ENCODE measurements around the gene PDXP.

The PDXP gene

GRCh38 chr22:37708580-37709444 lies 50.3 kb downstream of the PDXP start:
- H3K9ac ChIP-seq (ENCODE audit: low read length): no peak overlapping the region

GRCh38 chr22:37709445-37709765 lies 50.9 kb downstream of the PDXP start:
- no peak overlapping the region for H3K4me2 ChIP-seq (ENCODE audit: low read depth, low read length)
- H3K27me3 ChIP-seq (replicated peaks; ENCODE audit: insufficient read depth, low read length): no peaks in the 10 kb centered on the region
- TF ChIP-seq EZH2 (optimal IDR thresholded peaks at IDR 0.05; ENCODE audit: low read depth, low read length) (no peak), EZH2phosphoT487 (IDR thresholded peaks at IDR 0.05; ENCODE audit: low read length) (no peak)
- no peaks in the 10 kb centered on the region for H3K9me3 ChIP-seq (replicated peaks; ENCODE audit: insufficient read depth, low read length)
- H3K4me1 ChIP-seq (ENCODE audit: low read length): no peaks in the 10 kb centered on the region
- H3K36me3 ChIP-seq (replicated peaks; ENCODE audit: insufficient read depth, low read length): no peaks in the 10 kb centered on the region
- no peaks in the 10 kb centered on the region for H3K79me2 ChIP-seq (ENCODE audit: low read length)
- H4K20me1 ChIP-seq (ENCODE audit: insufficient read depth, low read length): no peaks in the 10 kb centered on the region
- no peak overlapping the region for H3K27ac ChIP-seq (ENCODE audit: low read length)
- H3K9ac ChIP-seq (ENCODE audit: low read length): no peak overlapping the region
- DNase-seq: no peak
- no peaks in the 10 kb centered on the region for H3K9me2 ChIP-seq (replicated peaks; ENCODE audit: insufficient read depth, low read length)
- H3K4me3 ChIP-seq (ENCODE audit: low read length): no peak overlapping the region
- H3F3A ChIP-seq (ENCODE audit: insufficient read depth, low read length): no peaks in the 10 kb centered on the region
- no peak overlapping the region for H2AFZ ChIP-seq (ENCODE audit: low read length)

More at GRCh38 chr22:37708580-37709444, 50.3 kb downstream of the PDXP start:
- H3K79me2 ChIP-seq (ENCODE audit: low read length): no peaks in the 10 kb centered on the region
- no peak overlapping the region for H2AFZ ChIP-seq (ENCODE audit: low read length)
- H3K27ac ChIP-seq (ENCODE audit: low read length): no peak overlapping the region
- no peaks in the 10 kb centered on the region for H3K4me1 ChIP-seq (ENCODE audit: low read length)
- no peaks in the 10 kb centered on the region for H3K27me3 ChIP-seq (replicated peaks; ENCODE audit: insufficient read depth, low read length)
- H3K9me3 ChIP-seq (replicated peaks; ENCODE audit: insufficient read depth, low read length): no peaks in the 10 kb centered on the region
- no peaks in the 10 kb centered on the region for H3F3A ChIP-seq (ENCODE audit: insufficient read depth, low read length)
- no peak overlapping the region for H3K4me2 ChIP-seq (ENCODE audit: low read depth, low read length)
- TF ChIP-seq EZH2phosphoT487 (IDR thresholded peaks at IDR 0.05; ENCODE audit: low read length) (no peak), CTCF (IDR thresholded peaks at IDR 0.05; ENCODE audit: low read length) (no peak), EZH2 (optimal IDR thresholded peaks at IDR 0.05; ENCODE audit: low read depth, low read length) (no peak)
- no peaks in the 10 kb centered on the region for H4K20me1 ChIP-seq (ENCODE audit: insufficient read depth, low read length)
- H3K9me2 ChIP-seq (replicated peaks; ENCODE audit: insufficient read depth, low read length): no peaks in the 10 kb centered on the region
- DNase-seq: no peak
- no peaks in the 10 kb centered on the region for H3K36me3 ChIP-seq (replicated peaks; ENCODE audit: insufficient read depth, low read length)
- no peak overlapping the region for H3K4me3 ChIP-seq (ENCODE audit: low read length)

- no peaks in the 10 kb centered on the region for H3K79me2 ChIP-seq (ENCODE audit: low read length)
- no peaks in the 10 kb centered on the region for H3K27me3 ChIP-seq (replicated peaks; ENCODE audit: insufficient read depth, low read length)
- no peak overlapping the region for H3K4me2 ChIP-seq (ENCODE audit: low read depth, low read length)
- H3K36me3 ChIP-seq (replicated peaks; ENCODE audit: insufficient read depth, low read length): no peaks in the 10 kb centered on the region
- no peak overlapping the region for H3K27ac ChIP-seq (ENCODE audit: low read length)
- H4K20me1 ChIP-seq (ENCODE audit: insufficient read depth, low read length): no peaks in the 10 kb centered on the region
- DNase-seq: no peak
- no peak overlapping the region for H2AFZ ChIP-seq (ENCODE audit: low read length)
- H3K4me1 ChIP-seq (ENCODE audit: low read length): no peaks in the 10 kb centered on the region
- TF ChIP-seq EZH2phosphoT487 (IDR thresholded peaks at IDR 0.05; ENCODE audit: low read length): no peak
- TF ChIP-seq CTCF (IDR thresholded peaks at IDR 0.05; ENCODE audit: low read length): no peak
- TF ChIP-seq EZH2 (optimal IDR thresholded peaks at IDR 0.05; ENCODE audit: low read depth, low read length): no peak
- no peaks in the 10 kb centered on the region for H3F3A ChIP-seq (ENCODE audit: insufficient read depth, low read length)
- H3K9me2 ChIP-seq (replicated peaks; ENCODE audit: insufficient read depth, low read length): no peaks in the 10 kb centered on the region
- no peaks in the 10 kb centered on the region for H3K9me3 ChIP-seq (replicated peaks; ENCODE audit: insufficient read depth, low read length)
- no peak overlapping the region for H3K4me3 ChIP-seq (ENCODE audit: low read length)
- H3K9ac ChIP-seq (ENCODE audit: low read length): no peak overlapping the region
Measured at GRCh38 chr22:37710675-37711074, 52.2 kb downstream of the PDXP start.

- H4K20me1 ChIP-seq (ENCODE audit: insufficient read depth, low read length): no peaks in the 10 kb centered on the region
- no peak overlapping the region for H3K4me2 ChIP-seq (ENCODE audit: low read depth, low read length)
- TF ChIP-seq EZH2 (optimal IDR thresholded peaks at IDR 0.05; ENCODE audit: low read depth, low read length) (no peak), CTCF (IDR thresholded peaks at IDR 0.05; ENCODE audit: low read length) (no peak), EZH2phosphoT487 (IDR thresholded peaks at IDR 0.05; ENCODE audit: low read length) (no peak)
- H3K4me1 ChIP-seq (ENCODE audit: low read length): no peaks in the 10 kb centered on the region
- no peaks in the 10 kb centered on the region for H3K9me2 ChIP-seq (replicated peaks; ENCODE audit: insufficient read depth, low read length)
- no peaks in the 10 kb centered on the region for H3K9me3 ChIP-seq (replicated peaks; ENCODE audit: insufficient read depth, low read length)
- H2AFZ ChIP-seq (ENCODE audit: low read length): no peak overlapping the region
- no peak for DNase-seq
- no peaks in the 10 kb centered on the region for H3F3A ChIP-seq (ENCODE audit: insufficient read depth, low read length)
- no peaks in the 10 kb centered on the region for H3K79me2 ChIP-seq (ENCODE audit: low read length)
- no peak overlapping the region for H3K4me3 ChIP-seq (ENCODE audit: low read length)
- H3K36me3 ChIP-seq (replicated peaks; ENCODE audit: insufficient read depth, low read length): no peaks in the 10 kb centered on the region
- no peak overlapping the region for H3K9ac ChIP-seq (ENCODE audit: low read length)
- no peaks in the 10 kb centered on the region; the same call in 1 of the 2 replicates for H3K27me3 ChIP-seq (replicated peaks; ENCODE audit: insufficient read depth, low read length)
- no peak overlapping the region for H3K27ac ChIP-seq (ENCODE audit: low read length)
Measured at GRCh38 chr22:37711490-37711889, 53.0 kb downstream of the PDXP start.
